ENCODE data around the gene SLC2A5. TPM values are rescaled to one million over a fixed set of nuclear protein-coding genes. Genes with fewer than 3 reads are reported as not detected.

Gene SLC2A5
- total and polyA plus RNA-seq, 2 of the 4 experiments (the other 2 are of a cell fraction) = 0.03 to 0.18 TPM

DNA sequence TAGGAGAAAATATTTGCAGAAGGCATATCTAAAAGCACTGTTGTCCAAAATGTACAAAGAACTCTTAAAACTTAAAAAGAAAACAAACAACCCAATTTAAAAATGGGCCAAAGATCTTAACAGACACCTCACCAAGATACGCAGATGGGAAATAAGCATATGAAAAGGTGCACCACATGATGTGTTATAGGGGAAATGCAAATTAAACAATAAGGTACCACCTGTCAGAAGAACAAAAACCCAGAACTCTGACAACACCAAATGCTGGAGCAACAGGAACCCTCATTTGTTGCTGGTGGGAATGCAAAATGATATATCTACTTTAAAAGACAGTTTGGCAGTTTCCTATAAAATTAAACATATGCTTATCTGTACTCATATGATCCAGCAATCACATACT lies 18.1 kb downstream of the SLC2A5 start:
- Histone ChIP-seq H3K4me1 (ENCODE audit: control insufficient read depth, insufficient read depth, low read length) (no peaks in the 10 kb centered on the region), H3K4ac (ENCODE audit: low read depth, low read length) (no peak overlapping the region), H3K18ac (ENCODE audit: low read depth, low read length) (no peak overlapping the region), H3K14ac (replicated peaks; ENCODE audit: low read depth, low read length) (no peak overlapping the region), H3K9me1 (ENCODE audit: insufficient read depth, low read length) (no peaks in the 10 kb centered on the region), H3K27me3 (ENCODE audit: control insufficient read depth, insufficient read depth, low read length) (peaks cover 33% of the 10 kb centered on the region), H2AK9ac (replicated peaks; ENCODE audit: low read depth, low read length, poor library complexity) (no peak overlapping the region), H3K9me3 (ENCODE audit: control insufficient read depth, insufficient read depth, low read length) (no peaks in the 10 kb centered on the region), H3K79me1 (ENCODE audit: low read depth in 1 of 2, low read length in 2 of 2) (no peaks in the 10 kb centered on the region), H4K5ac (ENCODE audit: low read depth, low read length) (no peak overlapping the region), H3K27ac (ENCODE audit: insufficient read depth, low read length) (no peak overlapping the region), H3K23ac (ENCODE audit: low read depth, low read length) (no peak overlapping the region), H2BK15ac (ENCODE audit: low read depth, low read length) (no peak overlapping the region), H2AK5ac (ENCODE audit: low read depth, low read length) (no peak overlapping the region), H3K4me2 (ENCODE audit: low read depth, low read length) (no peak overlapping the region), H3K36me3 (ENCODE audit: control insufficient read depth, insufficient read depth, low read length) (no peaks in the 10 kb centered on the region), H2BK5ac (ENCODE audit: low read depth, low read length, poor library complexity, severe bottlenecking) (no peak overlapping the region), H4K91ac (ENCODE audit: insufficient read depth, low read depth, low read length) (no peak overlapping the region), H3K56ac (ENCODE audit: extremely low read depth, insufficient read depth, low read length) (no peak overlapping the region), H3K9ac (ENCODE audit: low read depth, low read length) (no peak overlapping the region), H4K8ac (ENCODE audit: low read depth in 2 of 2, low read length in 2 of 2) (no peak overlapping the region), H4K20me1 (ENCODE audit: insufficient read depth, low read length) (no peaks in the 10 kb centered on the region), H2BK20ac (ENCODE audit: low read depth, low read length) (no peak overlapping the region), H3K4me3 (ENCODE audit: insufficient read depth, low read depth, low read length) (no peak overlapping the region), H2AFZ (replicated peaks; ENCODE audit: low read length, poor library complexity) (no peak overlapping the region), H2BK120ac (ENCODE audit: low read depth, low read length) (no peak overlapping the region)
- ChIA-PET POLR2A (ENCODE audit: unreplicated experiment) (no interaction called here), CTCF (no interaction called here)
- no TSS peak for BruUV-seq (replicated peaks)
- intact Hi-C loops (cut with micrococcal nuclease) = no loop called here
- WGBS, 2 experiments (ENCODE audit: extremely low coverage in 2 of 2, insufficient read length in 1 of 2) = no CpG with 5 or more reads among the region's 1 CpG
- TF ChIP-seq RCOR1 (IDR thresholded peaks at IDR 0.05; ENCODE audit: insufficient replicate concordance, low read length) = no peak
- no peak for TF ChIP-seq FOS (IDR thresholded peaks at IDR 0.05; ENCODE audit: low read depth, low read length)
- no peak for TF ChIP-seq MXI1 (IDR thresholded peaks at IDR 0.05; ENCODE audit: borderline replicate concordance, low read depth, low read length)
- TF ChIP-seq, protein P1, sequence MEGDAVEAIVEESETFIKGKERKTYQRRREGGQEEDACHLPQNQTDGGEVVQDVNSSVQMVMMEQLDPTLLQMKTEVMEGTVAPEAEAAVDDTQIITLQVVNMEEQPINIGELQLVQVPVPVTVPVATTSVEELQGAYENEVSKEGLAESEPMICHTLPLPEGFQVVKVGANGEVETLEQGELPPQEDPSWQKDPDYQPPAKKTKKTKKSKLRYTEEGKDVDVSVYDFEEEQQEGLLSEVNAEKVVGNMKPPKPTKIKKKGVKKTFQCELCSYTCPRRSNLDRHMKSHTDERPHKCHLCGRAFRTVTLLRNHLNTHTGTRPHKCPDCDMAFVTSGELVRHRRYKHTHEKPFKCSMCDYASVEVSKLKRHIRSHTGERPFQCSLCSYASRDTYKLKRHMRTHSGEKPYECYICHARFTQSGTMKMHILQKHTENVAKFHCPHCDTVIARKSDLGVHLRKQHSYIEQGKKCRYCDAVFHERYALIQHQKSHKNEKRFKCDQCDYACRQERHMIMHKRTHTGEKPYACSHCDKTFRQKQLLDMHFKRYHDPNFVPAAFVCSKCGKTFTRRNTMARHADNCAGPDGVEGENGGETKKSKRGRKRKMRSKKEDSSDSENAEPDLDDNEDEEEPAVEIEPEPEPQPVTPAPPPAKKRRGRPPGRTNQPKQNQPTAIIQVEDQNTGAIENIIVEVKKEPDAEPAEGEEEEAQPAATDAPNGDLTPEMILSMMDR (conservative IDR thresholded peaks at IDR 0.05; ENCODE audit: low read depth, low read length) = no peak
- no peak for TF ChIP-seq CEBPB (IDR thresholded peaks at IDR 0.05; ENCODE audit: low read depth, low read length)
- no peak for TF ChIP-seq CHD1 (IDR thresholded peaks at IDR 0.05; ENCODE audit: low read depth, low read length)
- TF ChIP-seq POLR2A (IDR thresholded peaks at IDR 0.05; ENCODE audit: low read depth, low read length) = no peak
- TF ChIP-seq, protein P2, sequence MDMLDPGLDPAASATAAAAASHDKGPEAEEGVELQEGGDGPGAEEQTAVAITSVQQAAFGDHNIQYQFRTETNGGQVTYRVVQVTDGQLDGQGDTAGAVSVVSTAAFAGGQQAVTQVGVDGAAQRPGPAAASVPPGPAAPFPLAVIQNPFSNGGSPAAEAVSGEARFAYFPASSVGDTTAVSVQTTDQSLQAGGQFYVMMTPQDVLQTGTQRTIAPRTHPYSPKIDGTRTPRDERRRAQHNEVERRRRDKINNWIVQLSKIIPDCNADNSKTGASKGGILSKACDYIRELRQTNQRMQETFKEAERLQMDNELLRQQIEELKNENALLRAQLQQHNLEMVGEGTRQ (IDR thresholded peaks at IDR 0.05; ENCODE audit: low read depth, low read length) = no peak
- TF ChIP-seq, protein P3, sequence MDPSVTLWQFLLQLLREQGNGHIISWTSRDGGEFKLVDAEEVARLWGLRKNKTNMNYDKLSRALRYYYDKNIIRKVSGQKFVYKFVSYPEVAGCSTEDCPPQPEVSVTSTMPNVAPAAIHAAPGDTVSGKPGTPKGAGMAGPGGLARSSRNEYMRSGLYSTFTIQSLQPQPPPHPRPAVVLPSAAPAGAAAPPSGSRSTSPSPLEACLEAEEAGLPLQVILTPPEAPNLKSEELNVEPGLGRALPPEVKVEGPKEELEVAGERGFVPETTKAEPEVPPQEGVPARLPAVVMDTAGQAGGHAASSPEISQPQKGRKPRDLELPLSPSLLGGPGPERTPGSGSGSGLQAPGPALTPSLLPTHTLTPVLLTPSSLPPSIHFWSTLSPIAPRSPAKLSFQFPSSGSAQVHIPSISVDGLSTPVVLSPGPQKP (IDR thresholded peaks at IDR 0.05; ENCODE audit: borderline replicate concordance, low read depth, low read length) = no peak
- TF ChIP-seq SMC3 (IDR thresholded peaks at IDR 0.05; ENCODE audit: low read depth, low read length) = no peak
- dilution Hi-C loops (cut with HindIII; ENCODE audit: low sequenced_read_pairs, unreplicated experiment) = no loop called here
- in situ Hi-C loops (cut with MboI; ENCODE audit: low sequenced_read_pairs) = no loop called here
- ATAC-seq (ENCODE audit: low read depth) = no peak
- no peak for DNase-seq
